NCI-H2227 (cell line): Measurements from ENCODE around the gene SLC20A1.
"Not testable (repeated sequence)": the region's sequence is repeated elsewhere in the genome, so short reads cannot be mapped to it uniquely, and the experiment has no call there.

Source experiments
- DNase-seq: peaks from one replicate; lab custom pipeline; 2025; ENCODE audit not compliant: unreplicated experiment; lab: John Stamatoyannopoulos, UW

SLC20A1 gene

DNA sequence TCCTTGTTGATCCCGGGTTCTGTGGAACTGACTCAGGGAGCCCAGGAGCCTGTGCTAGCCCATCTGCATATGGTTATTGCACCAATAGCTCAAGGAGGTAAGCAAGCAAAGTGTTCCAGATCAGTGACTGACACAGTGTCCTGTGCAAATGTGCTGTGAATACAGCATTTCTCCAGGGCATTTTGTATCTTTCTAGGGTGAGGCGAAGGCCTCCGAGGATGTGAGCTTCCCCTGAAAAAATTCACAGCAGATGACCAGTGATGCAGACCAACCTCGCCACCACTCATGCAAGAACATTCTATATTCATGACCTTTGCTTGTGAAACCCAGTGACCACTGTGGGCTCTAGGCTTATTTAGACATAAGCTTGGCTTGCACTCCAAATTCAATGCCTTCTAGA, 59.8 kb downstream of the SLC20A1 start:
- DNase-seq, result no peak

GRCh38 chr2:112706170-112706664, 60.5 kb downstream of the SLC20A1 start:
- no peak for DNase-seq

- DNase-seq, result not testable (repeated sequence)
Measured at GRCh38 chr2:112706947-112707346, 61.2 kb downstream of the SLC20A1 start.

GRCh38 chr2:112708968-112709367, 63.2 kb downstream of the SLC20A1 start:
- DNase-seq, result no peak

DNA sequence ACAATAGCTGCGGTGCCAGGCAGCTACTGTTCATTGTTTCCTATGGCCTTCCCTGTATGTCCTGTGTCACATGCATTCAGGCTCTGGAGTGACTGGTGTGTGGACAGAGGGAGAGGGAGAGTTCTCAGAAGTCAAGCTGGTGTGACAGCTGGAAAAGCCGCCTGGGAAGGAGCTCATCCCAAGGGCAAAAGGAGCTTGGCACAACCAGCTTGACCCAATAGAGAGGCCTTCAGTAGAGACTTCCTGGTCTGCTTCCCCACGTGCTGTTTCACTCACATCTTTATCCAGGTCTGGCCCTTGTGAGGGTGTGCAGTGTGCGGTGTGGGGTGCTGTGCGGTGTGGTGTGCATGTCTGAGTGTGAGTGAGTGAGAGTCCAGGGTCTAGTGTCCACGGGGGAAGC, 64.0 kb downstream of the SLC20A1 start:
- no peak for DNase-seq

DNA sequence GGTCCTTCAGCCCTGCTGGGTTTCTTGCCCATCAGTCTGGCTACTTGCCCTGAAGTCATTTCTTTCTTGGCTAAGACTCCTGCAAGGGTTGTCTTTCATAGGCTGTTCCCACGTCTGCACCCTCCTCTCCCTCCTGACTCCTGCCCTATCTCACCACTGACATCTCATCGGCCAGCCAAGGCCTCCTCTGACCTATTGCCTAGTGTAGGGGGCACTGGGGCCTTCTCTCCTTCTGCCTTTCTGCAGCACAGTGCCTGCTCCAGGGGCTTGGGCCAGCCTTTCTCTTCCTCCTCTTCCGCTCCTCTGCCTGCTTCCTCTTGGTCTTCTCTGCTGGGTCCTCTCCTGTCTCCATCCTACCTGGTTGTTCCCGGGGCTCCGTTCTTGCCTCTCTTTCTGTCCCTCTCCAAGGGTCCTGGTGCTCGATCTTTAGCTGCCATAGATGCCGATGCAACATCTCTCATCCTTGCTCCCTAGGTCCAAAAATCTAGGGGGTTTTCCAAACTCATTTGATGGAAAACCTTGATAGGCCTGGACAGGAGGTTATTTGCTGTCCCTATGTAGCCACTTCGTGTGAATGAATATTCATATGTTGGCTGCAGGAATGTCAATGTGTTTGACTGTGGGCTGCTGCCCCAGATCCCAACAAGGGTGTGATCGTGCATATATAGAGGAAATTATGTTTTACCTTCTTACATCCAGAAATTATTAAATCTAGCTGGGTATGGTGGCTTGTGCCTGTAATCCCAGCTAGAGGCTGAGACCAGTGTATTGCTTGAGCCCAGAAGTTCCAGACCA, 65.4 kb downstream of the SLC20A1 start:
- DNase-seq, result no peak

- no peak for DNase-seq
Measured at GRCh38 chr2:112712465-112712864, 66.7 kb downstream of the SLC20A1 start.

DNA sequence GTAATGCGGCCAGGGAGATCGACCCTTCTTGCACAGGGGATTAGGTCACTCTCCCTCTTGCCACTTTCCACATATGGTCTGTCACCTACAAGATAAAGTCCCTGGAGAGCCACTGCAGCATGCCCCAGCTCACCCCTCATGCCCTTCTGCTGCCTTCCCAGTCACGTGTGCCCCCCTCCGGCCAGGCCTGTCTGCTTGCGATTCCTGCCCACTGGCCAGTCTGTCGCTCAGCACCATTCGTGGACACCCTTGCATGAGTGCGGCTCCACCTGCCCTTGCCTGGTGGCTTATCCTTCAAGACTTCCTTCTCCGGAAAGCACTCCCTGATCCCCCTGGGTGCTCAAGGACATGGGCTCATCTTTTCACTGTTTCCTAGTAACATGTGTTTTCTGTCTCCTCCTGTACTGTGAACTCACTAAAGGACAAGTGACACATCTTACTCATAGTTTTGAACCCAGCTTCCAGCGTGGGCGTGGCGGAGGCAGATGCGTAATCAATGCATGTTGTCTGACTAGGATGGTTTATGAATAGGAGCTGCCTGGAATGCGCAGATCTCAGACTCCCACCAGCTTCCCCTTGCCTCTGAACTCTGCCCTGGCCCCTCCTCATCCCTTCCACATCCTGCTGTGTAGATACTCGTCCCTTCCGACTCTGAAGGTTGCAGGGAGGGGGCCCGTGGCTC, 67.3 kb downstream of the SLC20A1 start:
- DNase-seq, result no peak
